Measurements from ENCODE around the gene SLC4A4. TPM values are rescaled to one million over a fixed set of nuclear protein-coding genes. Genes with fewer than 3 reads are reported as not detected.

SLC4A4 gene
- total and polyA plus RNA-seq, 10 of the 15 experiments (the other 5 are each of a cell fraction or from before 2014, with no cell fraction given): 0.05 to 0.44 (median 0.18) TPM

DNA sequence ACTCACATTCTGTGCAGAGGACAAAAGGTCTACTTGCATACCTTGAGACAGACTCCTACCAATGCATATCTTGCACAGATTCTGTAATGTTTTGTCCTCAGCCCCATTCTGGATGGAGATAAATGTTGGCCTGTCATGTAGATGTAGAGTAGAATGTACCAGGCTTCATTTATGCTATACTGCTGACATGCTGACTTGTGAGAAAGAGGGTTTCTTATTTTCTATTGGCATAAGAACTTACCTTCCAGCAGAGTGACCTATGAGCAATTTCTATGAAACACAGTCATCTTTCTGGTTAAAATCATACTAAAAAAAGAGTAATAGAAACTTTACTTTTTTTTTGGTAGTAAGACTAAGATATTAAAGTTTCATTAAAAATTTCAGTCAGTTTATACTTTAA lies 17.2 kb downstream of the SLC4A4 start (continued):
- no peak for TF ChIP-seq ZBTB40 (IDR thresholded peaks at IDR 0.05; ENCODE audit: borderline replicate concordance)
- no peak for TF ChIP-seq PML (IDR thresholded peaks at IDR 0.05; ENCODE audit: low read length)
- no peak for TF ChIP-seq CHD2 (IDR thresholded peaks at IDR 0.05; ENCODE audit: borderline replicate concordance, low read depth, low read length)
- no peak for TF ChIP-seq PAX5 (IDR thresholded peaks at IDR 0.05; ENCODE audit: borderline replicate concordance, low read depth, low read length)

- Histone ChIP-seq H3K9me3 (replicated peaks; ENCODE audit: control insufficient read depth, insufficient read depth, low read length) (no peaks in the 10 kb centered on the region), H4K20me1 (ENCODE audit: control insufficient read depth, insufficient read depth) (no peaks in the 10 kb centered on the region), H3K79me2 (ENCODE audit: control insufficient read depth, insufficient read depth, low read length) (no peaks in the 10 kb centered on the region), H3K9ac (ENCODE audit: control insufficient read depth, insufficient read depth, low read length) (no peak overlapping the region), H3K4me1 (ENCODE audit: control insufficient read depth, insufficient read depth, low read length) (no peaks in the 10 kb centered on the region), H3K27me3 (replicated peaks in 1 of 2; ENCODE audit: control insufficient read depth in 2 of 2, insufficient read depth in 2 of 2, low read length in 1 of 2) (no peaks in the 10 kb centered on the region; a peak in 1 of 4 replicates), H3K4me3 (no peak overlapping the region), H3K27ac (ENCODE audit: control insufficient read depth, insufficient read depth) (no peak overlapping the region), H2AFZ (ENCODE audit: control insufficient read depth, low read depth, low read length) (no peak overlapping the region), H3K4me2 (ENCODE audit: control insufficient read depth, insufficient read depth) (no peak overlapping the region), H3K36me3 (ENCODE audit: control insufficient read depth in 2 of 2, insufficient read depth in 2 of 2, low read length in 1 of 2) (no peaks in the 10 kb centered on the region)
- FAIRE-seq (no peak), DNase-seq (ENCODE audit: low read depth, low spot score) (no peak), ATAC-seq (no peak)
- 59% methylated on average over 6 of the region's 6 CpGs for WGBS (ENCODE audit: insufficient coverage, insufficient replicate concordance, low lambda C conversion rate, missing lambda C conversion rate)
- ChIA-PET RAD21 (ENCODE audit: unreplicated experiment) (no interaction called here), CTCF (no interaction called here), SMC1A (ENCODE audit: uncharacterized antibody, unreplicated experiment) (no interaction called here), POLR2A (no interaction called here)
- no TSS peak for BruUV-seq (replicated peaks)
- in situ Hi-C loops (cut with MboI) (no loop called here), intact Hi-C loops (cut with micrococcal nuclease; ENCODE audit: unreplicated experiment) (no loop called here)
- no peak for TF ChIP-seq MAX (IDR thresholded peaks at IDR 0.05; ENCODE audit: low read depth, low read length)
- TF ChIP-seq FOXM1 (IDR thresholded peaks at IDR 0.05; ENCODE audit: low read depth, low read length): no peak
- TF ChIP-seq RAD51 (IDR thresholded peaks at IDR 0.05): no peak
- no peak for TF ChIP-seq HDAC6 (IDR thresholded peaks at IDR 0.05; ENCODE audit: unreplicated experiment)
- TF ChIP-seq HDAC2 (IDR thresholded peaks at IDR 0.05): no peak
- no peak for TF ChIP-seq GABPA (IDR thresholded peaks at IDR 0.05; ENCODE audit: low read depth)
- TF ChIP-seq ZNF384 (IDR thresholded peaks at IDR 0.05; ENCODE audit: borderline replicate concordance, low read depth, low read length): no peak
- TF ChIP-seq JUND (IDR thresholded peaks at IDR 0.05; ENCODE audit: low read depth, low read length): no peak
- TF ChIP-seq, protein P1, sequence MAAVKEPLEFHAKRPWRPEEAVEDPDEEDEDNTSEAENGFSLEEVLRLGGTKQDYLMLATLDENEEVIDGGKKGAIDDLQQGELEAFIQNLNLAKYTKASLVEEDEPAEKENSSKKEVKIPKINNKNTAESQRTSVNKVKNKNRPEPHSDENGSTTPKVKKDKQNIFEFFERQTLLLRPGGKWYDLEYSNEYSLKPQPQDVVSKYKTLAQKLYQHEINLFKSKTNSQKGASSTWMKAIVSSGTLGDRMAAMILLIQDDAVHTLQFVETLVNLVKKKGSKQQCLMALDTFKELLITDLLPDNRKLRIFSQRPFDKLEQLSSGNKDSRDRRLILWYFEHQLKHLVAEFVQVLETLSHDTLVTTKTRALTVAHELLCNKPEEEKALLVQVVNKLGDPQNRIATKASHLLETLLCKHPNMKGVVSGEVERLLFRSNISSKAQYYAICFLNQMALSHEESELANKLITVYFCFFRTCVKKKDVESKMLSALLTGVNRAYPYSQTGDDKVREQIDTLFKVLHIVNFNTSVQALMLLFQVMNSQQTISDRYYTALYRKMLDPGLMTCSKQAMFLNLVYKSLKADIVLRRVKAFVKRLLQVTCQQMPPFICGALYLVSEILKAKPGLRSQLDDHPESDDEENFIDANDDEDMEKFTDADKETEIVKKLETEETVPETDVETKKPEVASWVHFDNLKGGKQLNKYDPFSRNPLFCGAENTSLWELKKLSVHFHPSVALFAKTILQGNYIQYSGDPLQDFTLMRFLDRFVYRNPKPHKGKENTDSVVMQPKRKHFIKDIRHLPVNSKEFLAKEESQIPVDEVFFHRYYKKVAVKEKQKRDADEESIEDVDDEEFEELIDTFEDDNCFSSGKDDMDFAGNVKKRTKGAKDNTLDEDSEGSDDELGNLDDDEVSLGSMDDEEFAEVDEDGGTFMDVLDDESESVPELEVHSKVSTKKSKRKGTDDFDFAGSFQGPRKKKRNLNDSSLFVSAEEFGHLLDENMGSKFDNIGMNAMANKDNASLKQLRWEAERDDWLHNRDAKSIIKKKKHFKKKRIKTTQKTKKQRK (IDR thresholded peaks at IDR 0.05; ENCODE audit: low read depth, low read length): no peak
- no peak for TF ChIP-seq PBX3 (IDR thresholded peaks at IDR 0.05; ENCODE audit: insufficient replicate concordance, low read depth, low read length)
Observed at GRCh38 chr4:71356924-71357663, 18.3 kb downstream of the SLC4A4 start.

Data from GM12878 (cell line).